ENCODE data around the gene ASXL1. TPM values are rescaled to one million over a fixed set of nuclear protein-coding genes. Genes with fewer than 3 reads are reported as not detected.
A peak's percentile ranks its signal among the peaks of the same experiment; 100 is the strongest.

ASXL1 gene
- total RNA-seq, 2 experiments from 2014 or later: 129 to 141 TPM

- ChIA-PET POLR2A (interaction anchor here (0.6 kb wide), 1 partner anchor 409 kb away, joined by 4 read pairs; no protein-coding TSS in a partner anchor), CTCF (interaction anchor here (0.8 to 1.0 kb wide), 3 partner anchors 40 to 83 kb away, joined by 3 to 4 read pairs (median 3); no protein-coding TSS in a partner anchor)
- H3K36me3 Mint-ChIP-seq (ENCODE audit: low read depth): peaks cover 38% of the 10 kb centered on the region
- DNase-seq (peak; percentile 2), ATAC-seq (no peak)
- no peak overlapping the region for H3K4me3 Mint-ChIP-seq
- H3K9me3 Mint-ChIP-seq (ENCODE audit: low read depth): no peaks in the 10 kb centered on the region
- peaks cover 30% of the 10 kb centered on the region for H3K4me1 Mint-ChIP-seq
- peak overlapping the region; percentile 33 for H3K27ac Mint-ChIP-seq
- intact Hi-C loops (cut with DNase I, micrococcal nuclease): no loop called here
- no peaks in the 10 kb centered on the region for H3K27me3 Mint-ChIP-seq
These were observed 82.6 kb downstream of the ASXL1 start for GRCh38 chr20:32440758-32441078.

DNA sequence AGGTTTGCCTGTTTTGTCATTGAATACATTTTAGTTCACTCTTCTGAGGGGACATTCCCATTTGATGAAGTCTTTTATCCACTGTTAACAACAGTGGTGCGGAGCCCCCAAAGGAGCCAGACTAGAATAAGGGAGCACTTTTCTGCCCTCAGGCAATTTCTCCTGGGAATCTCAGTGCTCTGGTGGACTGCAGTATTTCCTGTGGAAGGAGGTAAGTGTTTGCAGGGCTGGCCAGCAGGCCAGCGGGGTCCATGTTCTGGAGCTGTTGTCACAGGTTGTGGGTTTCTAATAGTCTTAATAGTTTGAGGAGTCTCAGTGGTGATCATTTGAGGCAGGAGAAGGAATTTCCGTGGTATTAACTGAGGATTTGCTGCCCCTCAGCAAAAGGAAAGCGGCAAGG, 83.5 kb downstream of the ASXL1 start:
- ChIA-PET POLR2A (interaction anchor here (0.6 kb wide), 1 partner anchor 410 kb away, joined by 4 read pairs; no protein-coding TSS in a partner anchor), CTCF (interaction anchor here (0.8 kb wide), 1 partner anchor 82 kb away, joined by 3 read pairs; no protein-coding TSS in a partner anchor)
- DNase-seq (peak; percentile 2), ATAC-seq (no peak)
- Mint-ChIP-seq H3K9me3 (ENCODE audit: low read depth) (no peaks in the 10 kb centered on the region), H3K4me1 (peaks cover 33% of the 10 kb centered on the region), H3K27me3 (no peaks in the 10 kb centered on the region), H3K27ac (no peak overlapping the region), H3K4me3 (no peak overlapping the region), H3K36me3 (ENCODE audit: low read depth) (peaks cover 32% of the 10 kb centered on the region)
- intact Hi-C loops (cut with DNase I, micrococcal nuclease): no loop called here

GRCh38 chr20:32442630-32443373, 84.7 kb downstream of the ASXL1 start:
- Mint-ChIP-seq H3K27me3 (no peaks in the 10 kb centered on the region), H3K4me1 (peaks cover 36% of the 10 kb centered on the region), H3K27ac (peak overlapping the region; percentile 58), H3K9me3 (ENCODE audit: low read depth) (no peaks in the 10 kb centered on the region), H3K4me3 (no peak overlapping the region), H3K36me3 (ENCODE audit: low read depth) (peaks cover 29% of the 10 kb centered on the region)
- ChIA-PET CTCF (interaction anchor here (0.5 to 1.1 kb wide), 3 partner anchors 14 to 85 kb away, joined by 3 to 5 read pairs (median 3); no protein-coding TSS in a partner anchor), POLR2A (interaction anchor here (0.7 kb wide), 1 partner anchor 85 kb away, joined by 3 read pairs; no protein-coding TSS in a partner anchor)
- ATAC-seq (no peak), DNase-seq (peak; percentile 2)
- intact Hi-C loops (cut with DNase I, micrococcal nuclease): no loop called here

- DNase-seq: peak; percentile 36
- ATAC-seq: no peak
- Mint-ChIP-seq H3K27me3 (no peaks in the 10 kb centered on the region), H3K4me1 (peaks cover 34% of the 10 kb centered on the region), H3K36me3 (ENCODE audit: low read depth) (peaks cover 26% of the 10 kb centered on the region), H3K9me3 (ENCODE audit: low read depth) (no peaks in the 10 kb centered on the region), H3K4me3 (no peak overlapping the region), H3K27ac (peak overlapping the region; percentile 71)
- ChIA-PET CTCF (interaction anchor here (0.5 to 1.9 kb wide), 4 partner anchors 12 to 20 kb away, joined by 3 to 5 read pairs (median 3); no protein-coding TSS in a partner anchor), POLR2A (interaction anchor here (0.7 kb wide), 1 partner anchor 86 kb away, joined by 3 read pairs; no protein-coding TSS in a partner anchor)
- intact Hi-C loops (cut with DNase I, micrococcal nuclease): no loop called here
These were observed 85.3 kb downstream of the ASXL1 start for GRCh38 chr20:32443386-32443974.

DNA sequence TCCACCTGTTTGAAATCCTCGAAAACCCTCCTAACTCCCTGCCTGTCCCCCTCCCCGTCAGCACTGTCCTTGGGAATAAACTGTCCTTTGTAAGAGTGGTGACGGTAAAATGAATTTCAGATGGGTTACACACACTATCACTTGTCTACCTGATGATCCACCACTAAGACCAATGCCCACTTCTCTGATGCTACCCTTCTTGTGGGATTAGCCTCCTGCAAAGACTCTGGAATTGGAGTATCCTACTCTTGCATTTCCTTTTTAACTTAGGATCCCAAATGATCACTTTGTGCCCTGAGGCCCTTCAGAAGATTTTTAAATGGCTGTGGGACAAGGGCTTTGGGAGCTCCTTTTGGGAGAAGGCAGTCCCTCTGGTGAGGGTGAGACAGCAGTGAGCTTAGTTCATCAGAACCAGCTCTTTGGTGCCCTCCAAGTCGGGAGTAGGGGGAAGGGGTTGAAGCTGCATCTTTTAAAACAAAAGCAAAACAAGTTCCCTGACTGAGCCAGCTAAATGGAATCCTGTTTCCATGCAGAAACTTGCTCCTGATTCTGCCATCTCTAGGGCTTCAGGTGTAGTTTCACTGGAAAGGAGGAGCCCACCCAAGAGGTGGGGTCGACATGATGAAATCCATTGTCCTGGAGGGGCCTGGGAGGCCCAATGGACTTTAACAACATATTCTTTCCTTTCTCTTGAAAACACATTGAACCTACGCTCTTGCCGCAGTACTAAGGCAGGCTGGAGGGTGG, 86.5 kb downstream of the ASXL1 start:
- ChIA-PET CTCF (interaction anchor here (0.6 to 1.9 kb wide), 3 partner anchors 22 to 58 kb away, joined by 3 to 6 read pairs (median 5); no protein-coding TSS in a partner anchor), POLR2A (no interaction called here)
- peak; percentile 3 for DNase-seq
- intact Hi-C loops (cut with DNase I, micrococcal nuclease): no loop called here
- Mint-ChIP-seq H3K36me3 (ENCODE audit: low read depth) (peaks cover 17% of the 10 kb centered on the region), H3K27me3 (no peaks in the 10 kb centered on the region), H3K9me3 (ENCODE audit: low read depth) (no peaks in the 10 kb centered on the region), H3K4me3 (no peak overlapping the region), H3K27ac (peak overlapping the region; percentile 89), H3K4me1 (peaks cover 25% of the 10 kb centered on the region)
- ATAC-seq: no peak

DNA sequence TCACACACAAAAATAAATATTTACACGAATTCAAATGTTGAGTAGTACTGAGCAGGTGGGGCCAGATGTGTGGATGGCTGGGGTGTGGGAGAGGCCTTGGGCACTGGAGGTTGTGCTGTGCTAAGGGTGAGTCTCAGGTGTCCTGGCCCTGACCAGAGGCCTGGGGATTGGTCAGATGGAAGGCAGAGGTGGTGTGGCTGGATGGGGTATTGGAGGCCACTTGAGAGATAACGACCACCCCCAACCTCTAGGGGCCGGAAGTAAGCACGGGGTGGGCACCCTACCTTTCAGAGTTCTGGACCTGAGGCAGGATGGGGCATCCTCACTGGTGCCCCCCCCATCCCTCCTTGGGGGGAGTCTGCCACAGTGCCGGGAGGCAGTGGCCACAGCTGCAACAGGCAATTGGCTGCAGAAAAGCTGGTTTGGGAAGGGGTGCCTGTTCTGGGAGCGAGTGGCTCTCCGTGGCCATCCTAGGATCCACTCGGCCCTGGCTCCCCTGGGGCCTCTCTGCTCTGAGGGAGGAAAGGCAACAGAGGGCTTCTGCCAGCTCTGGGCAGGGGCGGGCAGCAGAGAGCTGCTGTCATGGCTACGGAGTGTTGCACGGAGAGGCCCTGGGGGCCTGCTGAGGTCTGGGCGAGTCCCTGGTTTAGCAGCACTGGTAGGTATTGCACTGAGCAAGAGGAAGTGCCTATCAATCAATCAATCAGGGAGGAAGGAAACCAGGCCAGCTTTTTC, 87.6 kb downstream of the ASXL1 start:
- H3K4me3 Mint-ChIP-seq: no peak overlapping the region
- DNase-seq (peak; percentile 45), ATAC-seq (peak; percentile 68)
- CTCF ChIA-PET: interaction anchor here (0.6 kb wide), 1 partner anchor 57 kb away, joined by 3 read pairs; no protein-coding TSS in a partner anchor
- no peaks in the 10 kb centered on the region for H3K27me3 Mint-ChIP-seq
- H3K27ac Mint-ChIP-seq: peak overlapping the region; percentile 89
- intact Hi-C loops (cut with DNase I, micrococcal nuclease): no loop called here
- H3K36me3 Mint-ChIP-seq (ENCODE audit: low read depth): peaks cover 17% of the 10 kb centered on the region
- peaks cover 25% of the 10 kb centered on the region for H3K4me1 Mint-ChIP-seq
- H3K9me3 Mint-ChIP-seq (ENCODE audit: low read depth): no peaks in the 10 kb centered on the region
- POLR2A ChIA-PET: no interaction called here

- ChIA-PET POLR2A (no interaction called here), CTCF (no interaction called here)
- peaks cover 17% of the 10 kb centered on the region for H3K36me3 Mint-ChIP-seq (ENCODE audit: low read depth)
- peak overlapping the region; percentile 15 for H3K27ac Mint-ChIP-seq
- no peak for DNase-seq
- H3K4me1 Mint-ChIP-seq: peaks cover 25% of the 10 kb centered on the region
- peak; percentile 10 for ATAC-seq
- no peak overlapping the region for H3K4me3 Mint-ChIP-seq
- no peaks in the 10 kb centered on the region for H3K27me3 Mint-ChIP-seq
- H3K9me3 Mint-ChIP-seq (ENCODE audit: low read depth): no peaks in the 10 kb centered on the region
- intact Hi-C loops (cut with DNase I, micrococcal nuclease): no loop called here
These were observed 88.4 kb downstream of the ASXL1 start for GRCh38 chr20:32446301-32447100.

GRCh38 chr20:32447136-32448027, 89.3 kb downstream of the ASXL1 start:
- Mint-ChIP-seq H3K27ac (peak overlapping the region; percentile 51), H3K9me3 (ENCODE audit: low read depth) (no peaks in the 10 kb centered on the region), H3K4me1 (peaks cover 24% of the 10 kb centered on the region), H3K27me3 (no peaks in the 10 kb centered on the region), H3K4me3 (no peak overlapping the region), H3K36me3 (ENCODE audit: low read depth) (peaks cover 14% of the 10 kb centered on the region)
- ATAC-seq: no peak
- intact Hi-C loops (cut with DNase I, micrococcal nuclease): no loop called here
- DNase-seq: no peak
- ChIA-PET CTCF (no interaction called here), POLR2A (no interaction called here)

DNA sequence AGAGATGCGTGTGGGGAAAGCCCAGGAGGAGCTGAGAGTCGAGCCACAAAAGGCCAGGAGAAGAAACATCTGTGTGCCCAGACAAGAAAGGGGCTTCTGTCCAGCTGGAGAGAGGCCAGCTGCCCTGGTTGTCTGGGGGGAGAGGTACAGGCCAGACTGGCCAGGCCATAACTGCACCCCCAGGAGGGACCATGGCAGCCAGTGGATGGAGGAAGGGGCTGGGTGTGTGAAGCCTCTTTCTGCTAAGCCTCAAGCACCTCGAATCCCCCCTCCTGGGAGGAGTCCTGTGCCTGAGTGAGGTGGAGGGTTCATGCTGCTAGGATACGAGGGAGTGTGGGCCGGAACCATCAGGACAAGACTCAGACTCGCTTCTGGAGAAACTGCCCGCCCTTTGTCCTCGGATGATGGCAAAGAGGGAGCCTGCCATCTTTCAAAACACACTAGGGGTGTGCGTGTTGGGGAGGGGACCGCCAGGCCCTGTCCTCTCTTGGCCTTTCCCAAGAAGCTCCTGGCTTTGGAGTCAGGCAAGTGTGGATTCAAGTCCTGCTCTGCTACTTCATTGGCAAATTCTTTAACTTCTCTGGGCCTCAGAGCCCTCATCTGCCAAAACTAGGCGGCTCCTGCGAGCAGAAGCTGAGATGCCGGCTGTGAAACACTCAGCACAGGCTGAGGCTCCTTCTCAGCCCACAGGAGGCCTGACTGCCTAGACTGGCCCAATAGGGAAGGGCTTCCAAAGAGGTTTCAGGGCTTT, 90.3 kb downstream of the ASXL1 start:
- DNase-seq: no peak
- CTCF ChIA-PET: interaction anchor here (0.5 to 1.2 kb wide), 6 partner anchors 9 to 417 kb away, joined by 3 to 4 read pairs (median 3); no protein-coding TSS in a partner anchor
- no peak for ATAC-seq
- peaks cover 16% of the 10 kb centered on the region for H3K4me1 Mint-ChIP-seq
- intact Hi-C loops (cut with DNase I, micrococcal nuclease): no loop called here
- H3K36me3 Mint-ChIP-seq (ENCODE audit: low read depth): peaks cover 14% of the 10 kb centered on the region
- H3K27me3 Mint-ChIP-seq: no peaks in the 10 kb centered on the region
- H3K9me3 Mint-ChIP-seq (ENCODE audit: low read depth): no peaks in the 10 kb centered on the region
- H3K4me3 Mint-ChIP-seq: no peak overlapping the region
- POLR2A ChIA-PET: interaction anchor here (0.7 kb wide), 1 partner anchor 254 kb away, joined by 3 read pairs; no protein-coding TSS in a partner anchor
- H3K27ac Mint-ChIP-seq: peak overlapping the region; percentile 51
